Left lung (tissue), 10 donors: ENCODE measurements around the gene DHX40. TPM values are rescaled to one million over a fixed set of nuclear protein-coding genes. Genes with fewer than 3 reads are reported as not detected.
"Not testable (repeated sequence)": the region's sequence is repeated elsewhere in the genome, so short reads cannot be mapped to it uniquely, and the experiment has no call there.

ENCODE experiments used
- ATAC-seq: fragments of 200-7000 bp; cut with Tn5 transposase; one replicate; pipeline ENCODE4 v1.9.1; 2020; ENCODE audit warnings: moderate library complexity
- DNase-seq, 4 donors: peaks; one replicate each; pipeline ENCODE4 v3.0.0-alpha.2; 2013 to 2020
- H3K27ac ChIP-seq, 2 donors: fragments of 200-600 bp; sonication (generic) in 1 of 2; one replicate each; pipeline versions ENCODE4 v1.5.0 to v1.8.0; 2020 to 2021
- H3K27me3 ChIP-seq, 2 donors: fragments of 200-600 bp; sonication (generic) in 1 of 2; one replicate each; pipeline versions ENCODE4 v1.5.0 to v1.8.0; 2020 to 2021
- H3K36me3 ChIP-seq, 2 donors: fragments of 200-600 bp; sonication (generic) in 1 of 2; one replicate each; pipeline versions ENCODE4 v1.5.0 to v1.8.0; 2020 to 2021
- H3K4me1 ChIP-seq, 2 donors: fragments of 200-600 bp; one replicate each; pipeline ENCODE4 v1.8.0; 2021
- H3K4me3 ChIP-seq, 2 donors: fragments of 200-600 bp; sonication (generic) in 1 of 2; one replicate each; pipeline versions ENCODE4 v1.5.0 to v1.8.0; 2020 to 2021; ENCODE audit warnings: mild to moderate bottlenecking in 1 of 2
- H3K9me3 ChIP-seq, 2 donors: fragments of 200-600 bp; sonication (generic) in 1 of 2; one replicate each; pipeline versions ENCODE4 v1.5.0 to v1.8.0; 2020 to 2021
- CTCF ChIP-seq, 2 donors: fragments of 200-600 bp; sonication (generic) in 1 of 2; IDR thresholded peaks; one replicate each; pipeline versions ENCODE4 v1.5.0 to v1.8.0; 2021; ENCODE audit warnings: antibody characterized with exemption in 2 of 2
- intact Hi-C, 2 donors: fragments of 100-400 bp; cut with DNase I; formaldehyde crosslinking; loops; one replicate each; pipeline versions ENCODE4 v1.11.2 to v1.14.2; 2022
- polyA plus RNA-seq, 6 donors: library from polyadenylated mRNA; unstranded; fragments of 120-200 nt; gene quantifications; one replicate each; pipeline ENCODE4 v1.2.1, GENCODE V29; 2013; ENCODE audit not compliant: insufficient read length in 6 of 6
- total RNA-seq, 2 donors: library from RNA; stranded (reverse); fragmentation: NEBNext Ultra II Directional; extraction: Animal tissue kit (Norgen Biotek cat#: 25700); gene quantifications; one replicate each; pipeline ENCODE4 v1.2.1, GENCODE V29; 2021
- donor health status: DM: no; HTN: yes; CAD: no.
- donor health status: DM: no; HTN: no; CAD: no.

The DHX40 gene
- total and polyA plus RNA-seq, 8 donors: 23.9 to 96.7 (median 74.8) TPM

- DNase-seq: no peak
- Histone ChIP-seq H3K9me3 (no peaks in the 10 kb centered on the region), H3K4me1 (no peaks in the 10 kb centered on the region), H3K27ac (no peak overlapping the region), H3K36me3 (no peaks in the 10 kb centered on the region), H3K27me3 (no peaks in the 10 kb centered on the region), H3K4me3 (no peak overlapping the region)
- TF ChIP-seq CTCF (IDR thresholded peaks at IDR 0.05): no peak
- intact Hi-C loops: no loop called here
- ATAC-seq: no peak
These were observed 7.0 kb downstream of the DHX40 start for GRCh38 chr17:59572301-59572924.

- intact Hi-C loops, H3K27ac ChIP-seq, DNase-seq, H3K36me3 ChIP-seq, H3K4me1 ChIP-seq, ATAC-seq, H3K9me3 ChIP-seq, H3K27me3 ChIP-seq, H3K4me3 ChIP-seq: not testable (repeated sequence)
These were observed 18.8 kb downstream of the DHX40 start for GRCh38 chr17:59584168-59584567.

GRCh38 chr17:59600169-59600568 is 34.8 kb downstream of the DHX40 start:
- H3K27ac ChIP-seq: no peak overlapping the region
- intact Hi-C loops: no loop called here
- no peak for DNase-seq
- H3K27me3 ChIP-seq: no peaks in the 10 kb centered on the region
- no peak for ATAC-seq
- no peaks in the 10 kb centered on the region for H3K9me3 ChIP-seq
- TF ChIP-seq CTCF (IDR thresholded peaks at IDR 0.05): no peak
- peaks cover 0 to 46% of the 10 kb centered on the region in 2 donors for H3K36me3 ChIP-seq
- no peak overlapping the region for H3K4me3 ChIP-seq
- no peaks in the 10 kb centered on the region for H3K4me1 ChIP-seq

- intact Hi-C loops: no loop called here
These were observed 35.7 kb downstream of the DHX40 start for GRCh38 chr17:59601130-59601529.

GRCh38 chr17:59607061-59607460 is 41.7 kb downstream of the DHX40 start:
- no peak overlapping the region for H3K27ac ChIP-seq

More at GRCh38 chr17:59601130-59601529, 35.7 kb downstream of the DHX40 start:
- TF ChIP-seq CTCF (IDR thresholded peaks at IDR 0.05): no peak
- no peaks in the 10 kb centered on the region for H3K9me3 ChIP-seq
- H3K27me3 ChIP-seq: no peaks in the 10 kb centered on the region
- H3K4me3 ChIP-seq: no peak overlapping the region
- no peak for ATAC-seq
- H3K27ac ChIP-seq: no peak overlapping the region
- H3K36me3 ChIP-seq: peaks cover 0 to 55% of the 10 kb centered on the region in 2 donors
- no peaks in the 10 kb centered on the region for H3K4me1 ChIP-seq
- no peak for DNase-seq

More at GRCh38 chr17:59607061-59607460, 41.7 kb downstream of the DHX40 start:
- Histone ChIP-seq H3K4me1 (no peaks in the 10 kb centered on the region), H3K9me3 (no peaks in the 10 kb centered on the region), H3K4me3 (no peak overlapping the region), H3K36me3 (peaks cover 0 to 69% of the 10 kb centered on the region in 2 donors), H3K27me3 (no peaks in the 10 kb centered on the region)
- TF ChIP-seq CTCF (IDR thresholded peaks at IDR 0.05): no peak
- DNase-seq: no peak
- intact Hi-C loops: no loop called here
- no peak for ATAC-seq
